ENCODE data around the gene S1PR3.

- TF ChIP-seq POLR2A (IDR thresholded peaks at IDR 0.05; ENCODE audit: low read length): no peak
- TF ChIP-seq GATA1 (IDR thresholded peaks at IDR 0.05; ENCODE audit: low read depth, low read length): no peak
These were observed 3.6 kb upstream of the S1PR3 start for GRCh38 chr9:88987661-88988060.

Data from erythroblast (primary cell).